ENCODE results near the gene DCUN1D1.

Gene DCUN1D1

DNA sequence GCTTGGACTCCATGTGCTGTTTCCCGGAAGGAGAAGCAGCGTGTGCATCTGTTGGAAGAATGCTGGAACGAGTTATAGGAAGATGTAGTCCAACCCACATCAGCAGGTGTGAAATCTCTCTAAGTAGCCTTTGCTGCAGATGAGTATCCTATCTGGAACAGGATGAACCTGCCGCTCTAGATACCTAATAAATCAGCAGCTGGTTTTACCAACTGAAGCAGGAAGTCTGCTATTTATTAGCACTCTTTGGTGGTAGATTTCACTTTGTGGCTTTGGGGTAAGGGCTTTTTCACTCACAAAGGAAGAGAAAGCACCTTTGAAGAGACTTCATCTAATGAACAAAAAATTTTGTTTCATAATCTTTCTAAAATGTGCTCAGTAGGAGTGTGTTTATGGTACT, 66.4 kb downstream of the DCUN1D1 start:
- H3K4me3 ChIP-seq (ENCODE audit: low read depth, low read length), result no peak overlapping the region
- TF ChIP-seq, protein P1, sequence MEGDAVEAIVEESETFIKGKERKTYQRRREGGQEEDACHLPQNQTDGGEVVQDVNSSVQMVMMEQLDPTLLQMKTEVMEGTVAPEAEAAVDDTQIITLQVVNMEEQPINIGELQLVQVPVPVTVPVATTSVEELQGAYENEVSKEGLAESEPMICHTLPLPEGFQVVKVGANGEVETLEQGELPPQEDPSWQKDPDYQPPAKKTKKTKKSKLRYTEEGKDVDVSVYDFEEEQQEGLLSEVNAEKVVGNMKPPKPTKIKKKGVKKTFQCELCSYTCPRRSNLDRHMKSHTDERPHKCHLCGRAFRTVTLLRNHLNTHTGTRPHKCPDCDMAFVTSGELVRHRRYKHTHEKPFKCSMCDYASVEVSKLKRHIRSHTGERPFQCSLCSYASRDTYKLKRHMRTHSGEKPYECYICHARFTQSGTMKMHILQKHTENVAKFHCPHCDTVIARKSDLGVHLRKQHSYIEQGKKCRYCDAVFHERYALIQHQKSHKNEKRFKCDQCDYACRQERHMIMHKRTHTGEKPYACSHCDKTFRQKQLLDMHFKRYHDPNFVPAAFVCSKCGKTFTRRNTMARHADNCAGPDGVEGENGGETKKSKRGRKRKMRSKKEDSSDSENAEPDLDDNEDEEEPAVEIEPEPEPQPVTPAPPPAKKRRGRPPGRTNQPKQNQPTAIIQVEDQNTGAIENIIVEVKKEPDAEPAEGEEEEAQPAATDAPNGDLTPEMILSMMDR (IDR thresholded peaks at IDR 0.05; ENCODE audit: low read depth, low read length, missing control alignments), result no peak
- DNase-seq (ENCODE audit: low read depth), result peak; percentile 53

DNA sequence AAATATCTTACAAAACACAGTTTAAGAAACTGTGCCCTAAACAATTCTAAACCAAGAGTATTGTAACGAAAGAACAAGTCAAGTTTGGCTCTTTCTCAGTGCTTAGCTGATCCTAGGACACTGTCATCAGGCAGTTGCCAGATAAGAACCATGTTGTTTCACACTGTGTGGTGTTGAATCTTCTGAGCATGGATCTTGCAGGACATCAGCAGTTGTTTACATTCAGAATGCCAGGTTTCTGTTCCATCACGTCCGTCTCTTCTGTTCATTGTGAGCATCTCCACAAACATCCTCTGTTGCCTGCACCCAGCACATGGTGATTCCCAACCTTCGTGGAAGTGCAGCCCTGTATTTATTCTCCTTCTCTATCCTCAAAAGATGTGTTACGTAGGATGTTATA, 67.9 kb downstream of the DCUN1D1 start:
- TF ChIP-seq, protein P1 (IDR thresholded peaks at IDR 0.05; ENCODE audit: low read depth, low read length, missing control alignments), result no peak
- H3K4me3 ChIP-seq (ENCODE audit: low read depth, low read length), result no peak overlapping the region
- DNase-seq (ENCODE audit: low read depth), result no peak

DNA sequence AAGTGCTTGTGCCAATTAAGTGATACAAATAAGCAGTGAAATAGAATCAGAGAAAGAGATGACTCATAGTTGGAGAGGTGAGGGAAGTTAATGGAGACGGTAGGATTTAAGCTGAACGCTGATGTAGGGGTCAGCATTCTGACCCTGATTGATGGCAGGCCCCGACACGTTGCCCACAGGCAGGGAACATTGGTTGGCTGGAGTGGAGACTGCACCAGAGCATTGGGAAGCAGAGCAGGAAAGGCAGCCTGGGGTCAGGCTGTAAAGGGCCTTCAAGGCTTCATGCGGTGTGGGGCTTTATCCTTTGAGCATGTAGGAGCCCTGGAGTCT, 68.6 kb downstream of the DCUN1D1 start:
- DNase-seq (ENCODE audit: low read depth), result no peak
- TF ChIP-seq, protein P1 (IDR thresholded peaks at IDR 0.05; ENCODE audit: low read depth, low read length, missing control alignments), result no peak
- no peak overlapping the region for H3K4me3 ChIP-seq (ENCODE audit: low read depth, low read length)

DNA sequence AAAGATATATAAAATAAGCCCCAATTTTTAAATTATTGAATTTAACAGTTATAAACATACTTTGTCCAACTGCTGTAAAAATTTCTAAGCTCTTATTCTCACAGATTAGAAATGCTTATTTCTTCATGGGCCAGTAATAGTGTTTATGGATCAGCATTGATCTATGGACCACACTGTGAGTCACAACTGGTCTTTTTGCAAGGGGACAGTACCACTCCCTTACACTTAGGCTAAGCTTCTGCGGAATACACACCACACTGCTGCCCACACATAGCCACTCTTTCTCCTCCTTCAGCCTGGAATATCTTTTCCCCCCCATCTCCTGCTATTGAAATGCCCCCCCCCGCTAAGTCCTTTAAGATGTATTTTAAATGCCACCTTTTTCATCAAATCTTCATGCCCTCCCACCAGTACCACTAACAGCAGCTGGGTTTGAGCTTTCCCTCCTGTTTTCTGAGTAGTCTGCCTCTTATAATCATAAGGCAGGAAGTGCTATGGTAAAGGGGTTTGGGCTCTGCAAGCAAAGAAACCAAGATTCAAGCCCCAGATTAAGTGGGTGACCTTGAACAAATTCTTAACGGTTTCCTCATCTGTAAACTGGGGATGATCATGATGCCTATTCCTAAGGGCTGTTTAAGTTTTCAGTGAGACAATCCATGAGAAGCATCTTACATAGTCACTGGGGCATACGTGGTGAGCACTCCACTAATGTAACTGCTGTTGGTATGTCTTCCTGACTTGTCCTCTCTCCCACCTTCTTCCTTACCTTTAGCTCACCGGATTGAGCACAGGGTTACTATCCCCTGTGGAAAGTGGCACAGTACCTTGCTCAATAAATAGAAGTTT, 69.2 kb downstream of the DCUN1D1 start:
- DNase-seq (ENCODE audit: low read depth), result no peak
- H3K4me3 ChIP-seq (ENCODE audit: low read depth, low read length), result no peak overlapping the region
- TF ChIP-seq, protein P1 (IDR thresholded peaks at IDR 0.05; ENCODE audit: low read depth, low read length, missing control alignments), result no peak

DNA sequence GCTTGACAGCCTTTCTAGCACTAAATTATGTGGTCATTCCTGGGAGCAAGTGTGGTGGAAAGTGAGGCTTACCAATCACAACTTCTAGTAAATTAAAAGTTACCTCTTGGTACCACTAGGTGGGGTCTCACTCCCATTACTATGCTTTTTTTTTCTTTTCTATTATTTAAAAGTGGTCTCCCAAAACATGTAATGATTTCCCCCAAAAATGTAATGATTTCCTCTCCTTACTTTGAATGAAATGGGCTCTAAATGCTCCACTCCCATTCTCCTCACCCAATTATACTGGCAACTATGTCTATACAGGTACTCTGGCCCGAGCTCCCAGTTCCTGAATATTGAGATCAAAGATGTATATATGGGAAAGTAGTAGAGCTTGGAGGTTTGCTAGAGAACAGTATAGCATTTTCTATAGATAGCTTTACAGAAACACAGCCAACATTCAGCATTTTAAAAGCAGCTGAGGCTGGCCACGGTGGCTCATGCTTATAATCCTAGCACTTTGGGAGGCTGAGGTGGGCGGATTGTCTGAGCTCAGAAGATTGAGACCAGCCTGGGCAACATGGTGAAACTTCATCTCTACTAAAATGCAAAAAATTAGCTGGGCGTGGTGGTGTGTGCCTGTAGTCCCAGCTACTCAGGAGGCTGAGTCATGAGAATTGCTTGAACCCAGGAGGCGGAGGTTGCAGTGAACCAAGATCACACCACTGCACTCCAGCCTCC, 70.9 kb downstream of the DCUN1D1 start:
- H3K4me3 ChIP-seq (ENCODE audit: low read depth, low read length), result no peak overlapping the region
- TF ChIP-seq, protein P1 (IDR thresholded peaks at IDR 0.05; ENCODE audit: low read depth, low read length, missing control alignments), result peak; percentile 45
- no peak for DNase-seq (ENCODE audit: low read depth)

DNA sequence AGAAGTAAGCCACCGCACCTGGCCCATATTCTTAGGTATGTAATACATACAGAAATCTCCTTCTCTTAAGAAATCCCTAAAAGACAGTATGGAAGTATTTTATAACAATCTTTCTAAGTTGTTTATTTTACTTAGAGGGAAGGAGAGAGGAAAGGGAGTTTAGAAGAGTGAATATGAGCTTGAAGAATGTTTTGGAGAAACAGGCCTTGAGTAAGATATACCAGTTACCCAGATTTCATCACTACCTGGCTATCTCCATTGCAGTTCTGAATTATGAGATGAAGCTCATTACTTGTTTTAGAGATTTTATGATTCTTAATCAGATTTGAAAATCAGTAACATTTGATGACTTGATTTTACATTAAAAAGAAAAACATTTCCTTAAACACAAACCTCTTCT, 71.9 kb downstream of the DCUN1D1 start:
- TF ChIP-seq, protein P1 (IDR thresholded peaks at IDR 0.05; ENCODE audit: low read depth, low read length, missing control alignments), result no peak
- H3K4me3 ChIP-seq (ENCODE audit: low read depth, low read length), result no peak overlapping the region
- no peak for DNase-seq (ENCODE audit: low read depth)
